Activated T-helper 1 cell treated with anti-CD3 and anti-CD28 coated beads, Interleukin-2, amount 50 U/mL, for 16 hours (primary cell): ENCODE data around the gene SNRNP200.
"Not testable (repeated sequence)": the region's sequence is repeated elsewhere in the genome, so short reads cannot be mapped to it uniquely, and the experiment has no call there.

Experiments
- DNase-seq, 2 donors: peaks; one replicate each; pipeline ENCODE4 v3.0.0-alpha.2; 2020; ENCODE audit warnings: low read depth in 1 of 2, low spot score in 1 of 2

Gene SNRNP200

GRCh38 chr2:96274355-96275056 lies 30.8 kb downstream of the SNRNP200 start:
- no peak for DNase-seq

- no peak for DNase-seq
Observed at GRCh38 chr2:96273763-96274162, 31.6 kb downstream of the SNRNP200 start.

- DNase-seq = no peak
Observed at GRCh38 chr2:96271995-96272394, 33.4 kb downstream of the SNRNP200 start.

- DNase-seq = peak; percentile 6 to 16
Observed at GRCh38 chr2:96267159-96267971, 38.0 kb downstream of the SNRNP200 start.

- DNase-seq = peak; percentile 96 to 98
Observed at GRCh38 chr2:96265840-96266679, 39.3 kb downstream of the SNRNP200 start, which contains the start of the genes CIAO1 and TMEM127. Gene CIAO1 (plus strand): TSS chr2:96266225. CDS start chr2:96266351, 126 bp downstream. Gene TMEM127 (minus strand): TSS chr2:96265997. CDS start chr2:96265381, 616 bp downstream.

GRCh38 chr2:96265349-96265839 lies 40.0 kb downstream of the SNRNP200 start:
- peak; percentile 10 to 33 for DNase-seq

- no peak for DNase-seq
Observed at GRCh38 chr2:96264656-96265348, 40.5 kb downstream of the SNRNP200 start.

- DNase-seq = no peak
Observed at GRCh38 chr2:96264086-96264485, 41.3 kb downstream of the SNRNP200 start.

GRCh38 chr2:96262306-96262705 lies 43.0 kb downstream of the SNRNP200 start:
- DNase-seq = no peak

- no peak for DNase-seq
Observed at GRCh38 chr2:96261328-96262003, 43.9 kb downstream of the SNRNP200 start.

- DNase-seq = no peak
Observed at GRCh38 chr2:96260387-96261260, 44.7 kb downstream of the SNRNP200 start.

- DNase-seq = no peak
Observed at GRCh38 chr2:96259497-96259921, 45.8 kb downstream of the SNRNP200 start.

- no peak for DNase-seq
Observed at GRCh38 chr2:96258166-96259022, 47.0 kb downstream of the SNRNP200 start.

GRCh38 chr2:96257744-96258143 lies 47.6 kb downstream of the SNRNP200 start:
- DNase-seq = not testable (repeated sequence)

GRCh38 chr2:96256611-96257113 lies 48.7 kb downstream of the SNRNP200 start:
- no peak for DNase-seq

GRCh38 chr2:96254571-96254970 lies 50.8 kb downstream of the SNRNP200 start:
- DNase-seq = no peak

- DNase-seq = no peak
Observed at GRCh38 chr2:96253006-96253405, 52.3 kb downstream of the SNRNP200 start.

- no peak for DNase-seq
Observed at GRCh38 chr2:96252526-96252925, 52.8 kb downstream of the SNRNP200 start.
